ENCODE results near the gene F11R.
A peak's percentile ranks its signal among the peaks of the same experiment; 100 is the strongest.
"Not testable (repeated sequence)": the region's sequence is repeated elsewhere in the genome, so short reads cannot be mapped to it uniquely, and the experiment has no call there.

Gene F11R

GRCh38 chr1:161039546-161039945 is 18.6 kb upstream of the F11R start:
- DNase-seq, result no peak

DNA sequence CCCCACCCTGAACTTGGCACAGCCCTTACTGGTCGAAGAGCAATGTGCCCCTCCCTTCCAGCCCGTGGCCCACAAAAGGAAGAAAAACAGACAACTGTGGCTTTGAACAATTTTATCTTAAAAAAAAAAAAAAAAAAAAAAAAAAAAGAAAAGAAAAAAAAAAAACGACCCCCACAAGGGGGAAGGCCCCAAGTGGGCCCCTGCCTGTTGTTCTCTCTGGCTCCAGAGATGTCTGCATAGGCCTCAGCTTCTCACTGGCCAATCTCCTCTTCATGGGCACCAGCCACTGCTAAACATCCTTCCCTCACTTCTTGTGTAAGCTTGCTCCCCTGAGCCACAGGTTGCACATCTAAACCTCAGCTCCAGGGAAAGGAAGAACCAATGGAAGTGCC is 18.2 kb upstream of the F11R start:
- DNase-seq, result no peak

GRCh38 chr1:161038523-161039153 is 17.7 kb upstream of the F11R start, which contains the start of gene TSTD1:
TSS of gene TSTD1 (minus strand) at chr1:161038964. CDS start at chr1:161038889, 75 bp downstream.
- peak; percentile 83 for DNase-seq

- peak; percentile 32 for DNase-seq
Measured at GRCh38 chr1:161037661-161038522, 16.9 kb upstream of the F11R start.

DNA sequence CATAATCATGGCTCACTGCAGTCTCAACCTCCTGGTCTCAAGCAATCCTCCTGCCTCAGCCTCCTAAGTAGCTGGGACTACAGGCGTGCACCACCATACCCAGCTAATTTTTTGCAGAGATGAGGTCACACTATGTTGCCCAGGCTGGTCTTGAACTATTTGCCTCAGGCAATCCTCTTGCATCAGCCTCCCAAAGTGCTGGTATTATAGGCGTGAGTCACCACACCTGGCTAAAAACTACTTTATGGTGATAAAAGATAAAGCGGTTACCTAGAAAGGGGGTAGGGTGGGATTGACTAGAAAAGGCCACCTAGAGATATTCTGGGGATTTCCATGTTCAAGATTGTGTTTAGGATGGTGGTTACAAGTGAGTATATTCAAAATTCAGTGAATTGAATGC is 12.8 kb upstream of the F11R start:
- DNase-seq, result no peak

DNA sequence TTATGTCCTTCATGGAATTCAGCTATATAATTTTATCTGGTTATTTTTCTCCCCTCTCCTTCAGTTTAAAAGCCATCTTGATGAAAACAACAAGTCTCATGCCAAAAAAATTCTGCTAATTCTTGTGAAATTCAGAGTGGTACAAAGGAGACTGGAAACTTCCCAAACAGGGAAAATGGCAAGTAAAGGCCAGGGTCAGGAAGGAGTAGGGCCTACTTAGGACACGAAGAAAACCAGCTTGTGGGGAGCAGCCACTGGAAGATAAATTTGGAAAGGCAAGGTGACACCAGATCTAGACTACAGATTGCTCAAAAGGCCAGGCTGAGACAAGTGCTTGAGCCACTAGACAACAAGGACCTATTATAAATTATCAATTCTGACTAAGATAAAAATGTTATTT is 11.5 kb upstream of the F11R start:
- DNase-seq, result no peak

DNA sequence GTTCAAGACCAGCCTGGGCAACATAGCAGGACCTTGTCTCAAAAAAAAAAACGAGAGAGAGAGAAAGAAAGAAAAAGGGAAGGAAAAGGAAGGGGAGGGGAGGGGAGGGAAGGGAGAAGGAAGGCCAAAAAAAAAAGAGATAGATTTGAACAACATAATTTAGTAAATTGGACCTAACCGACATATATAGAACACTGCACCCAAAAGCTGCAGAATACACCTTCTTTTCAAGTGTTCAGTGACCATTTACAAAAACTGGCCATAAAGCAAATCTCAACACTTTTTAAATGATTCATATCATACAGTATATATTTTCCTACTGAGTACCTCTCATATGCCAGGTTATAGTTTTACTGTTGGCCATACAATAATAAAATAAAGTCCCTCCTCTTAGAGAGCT is 10.9 kb upstream of the F11R start:
- DNase-seq, result no peak

- not testable (repeated sequence) for DNase-seq
Measured at GRCh38 chr1:161029466-161029865, 8.5 kb upstream of the F11R start.

- not testable (repeated sequence) for DNase-seq
Measured at GRCh38 chr1:161026954-161027353, 6.0 kb upstream of the F11R start.

DNA sequence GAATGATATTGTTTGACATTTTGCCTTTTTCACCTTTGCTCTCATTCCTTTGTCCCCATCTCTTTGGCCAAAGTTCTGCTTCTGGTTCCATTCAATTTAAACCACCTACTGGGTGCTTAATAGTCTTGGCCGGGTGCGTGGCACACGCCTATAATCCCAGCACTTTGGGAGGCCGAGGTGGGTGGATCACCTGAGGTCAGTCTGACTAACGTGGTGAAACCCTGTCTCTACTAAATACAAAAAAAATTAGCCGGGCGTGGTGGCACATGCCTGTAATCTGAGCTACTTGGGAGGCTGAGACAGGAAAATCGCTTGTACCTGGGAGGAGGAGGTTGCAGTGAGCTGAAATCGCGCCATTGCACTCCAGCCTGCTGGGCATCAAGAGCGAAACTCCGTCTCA is 1.5 kb upstream of the F11R start:
- not testable (repeated sequence) for DNase-seq

- DNase-seq, result no peak
Measured at GRCh38 chr1:161021970-161022353, 1.0 kb upstream of the F11R start.

DNA sequence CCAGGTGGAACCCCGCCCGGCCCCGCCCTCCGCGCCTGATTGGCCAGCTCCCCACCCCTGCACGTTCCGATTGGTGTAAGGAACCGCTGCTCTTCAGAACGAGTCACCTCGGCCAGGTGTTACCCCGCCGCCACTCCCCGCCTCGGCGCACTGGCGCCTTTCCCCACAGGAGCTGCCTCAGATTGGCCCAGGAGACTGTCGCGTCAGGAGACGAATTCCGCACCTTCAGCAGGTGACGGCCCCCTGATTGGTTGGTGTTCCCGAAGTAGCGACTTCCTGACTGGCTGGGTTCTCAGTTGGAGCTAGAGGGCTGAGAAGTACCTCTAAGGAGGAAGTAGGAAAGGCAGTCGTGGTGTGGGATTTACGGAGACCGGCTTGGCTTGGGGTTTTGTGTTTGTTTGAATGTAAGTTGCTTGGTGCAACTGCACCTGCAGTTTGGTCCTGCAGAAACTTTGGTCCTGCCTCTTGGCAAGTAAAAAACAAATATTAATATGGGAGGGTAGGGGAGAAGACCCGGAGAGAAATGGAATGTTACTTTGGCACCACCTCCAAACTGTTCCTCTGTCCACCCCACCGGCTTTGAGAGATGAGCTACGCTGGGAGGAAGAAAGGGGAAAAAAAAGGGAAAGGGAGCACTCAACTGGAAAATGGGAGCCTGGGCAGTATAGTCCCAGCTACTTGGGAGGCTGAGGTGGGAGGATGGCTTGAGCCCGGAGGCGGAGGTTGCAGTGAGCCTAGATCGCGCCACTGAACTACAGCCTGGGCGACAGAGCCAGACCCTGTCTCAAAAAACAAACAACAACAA is 415 bp upstream of the F11R start:
- DNase-seq, result peak; percentile 99

- DNase-seq, result peak; percentile 71
Measured at GRCh38 chr1:161019751-161020495, 1.0 kb downstream of the F11R start.

GRCh38 chr1:161019111-161019660 is 1.8 kb downstream of the F11R start:
- DNase-seq, result not testable (repeated sequence)

- no peak for DNase-seq
Measured at GRCh38 chr1:161018631-161018930, 2.4 kb downstream of the F11R start.

- DNase-seq, result no peak
Measured at GRCh38 chr1:161017756-161018630, 3.0 kb downstream of the F11R start.

DNA sequence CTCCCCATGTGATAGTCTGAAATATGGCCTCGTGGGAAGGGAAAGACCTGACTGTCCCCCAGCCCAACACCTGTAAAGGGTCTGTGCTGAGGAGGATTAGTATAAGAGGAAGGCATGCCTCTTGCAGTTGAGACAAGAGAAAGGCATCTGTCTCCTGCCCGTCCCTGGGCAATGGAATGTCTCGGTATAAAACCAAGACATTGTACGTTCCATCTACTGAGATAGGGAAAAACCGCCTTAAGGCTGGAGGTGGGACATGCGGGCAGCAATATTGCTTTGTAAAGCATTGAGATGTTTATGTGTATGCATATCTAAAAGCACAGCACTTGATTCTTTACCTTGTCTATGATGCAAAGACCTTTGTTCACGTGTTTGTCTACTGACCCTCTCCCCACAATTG is 3.8 kb downstream of the F11R start:
- DNase-seq, result not testable (repeated sequence)

DNA sequence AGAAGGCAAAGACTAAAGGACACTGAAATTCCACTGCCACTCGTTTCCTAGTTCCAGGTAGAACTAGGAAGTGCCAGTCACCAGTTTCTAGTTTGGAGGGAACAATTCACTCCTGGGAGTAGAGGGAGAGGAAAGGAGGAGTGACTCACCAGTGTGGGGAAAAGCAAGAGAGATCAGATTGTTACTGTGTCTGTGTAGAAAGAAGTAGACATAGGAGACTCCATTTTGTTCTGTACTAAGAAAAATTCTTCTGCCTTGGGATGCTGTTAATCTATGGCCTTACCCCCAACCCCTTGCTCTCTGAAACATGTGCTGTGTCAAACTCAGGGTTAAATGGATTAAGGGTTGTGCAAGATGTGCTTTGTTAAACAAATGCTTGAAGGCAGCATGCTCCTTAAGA is 4.3 kb downstream of the F11R start:
- not testable (repeated sequence) for DNase-seq

DNA sequence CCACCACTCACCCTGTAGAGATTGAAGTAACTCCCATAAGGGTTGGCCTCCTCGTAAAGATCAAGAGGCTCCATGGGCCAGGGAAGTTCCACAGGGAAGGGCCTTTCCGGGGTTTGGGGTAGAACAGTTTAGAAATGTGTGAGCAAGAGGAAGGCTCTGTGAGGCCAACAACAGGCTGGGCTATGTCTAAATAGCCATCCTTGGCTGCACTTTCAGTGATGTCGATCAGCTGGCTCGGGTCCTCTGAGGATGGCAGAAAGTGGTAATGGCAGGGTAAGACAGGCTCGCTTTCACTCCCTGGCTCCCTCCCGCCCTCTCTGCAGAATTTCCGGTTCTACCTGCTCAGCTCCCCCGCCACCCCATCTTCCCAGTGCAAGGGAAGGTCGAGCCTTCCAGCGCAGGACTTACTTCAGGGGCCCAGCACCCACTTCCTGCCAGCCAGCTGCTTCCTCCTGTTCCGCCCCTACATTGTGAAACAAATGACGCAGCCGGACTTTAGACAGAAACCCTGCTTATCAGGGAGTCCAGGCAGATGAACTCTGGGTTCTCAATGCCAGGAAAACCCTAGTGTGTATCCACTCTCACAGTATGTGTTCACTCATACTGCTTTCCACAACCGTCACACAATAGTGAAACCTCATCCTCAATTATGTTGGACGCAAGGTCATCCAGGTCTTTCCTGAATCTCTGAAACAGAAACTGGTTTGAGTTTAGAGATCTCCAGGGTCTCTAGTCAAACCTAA is 7.3 kb downstream of the F11R start:
- DNase-seq, result no peak

- DNase-seq, result no peak
Measured at GRCh38 chr1:161013131-161013487, 7.8 kb downstream of the F11R start.

- no peak for DNase-seq
Measured at GRCh38 chr1:161012420-161012819, 8.5 kb downstream of the F11R start.

Measured in NCI-H1105 treated with DMSO at 0.1 percent for 48 hours (cell line).